LNCaP clone FGC (cell line): ENCODE data around the gene UNC5C.

ENCODE experiments used
- DNase-seq: peaks from one replicate; pipeline ENCODE4 v3.0.0-alpha.2; 2011; ENCODE audit warnings: low read depth
- H3K4me3 ChIP-seq: 2 replicates; pipeline ENCODE4 v1.5.1; 2011; ENCODE audit warnings: mild to moderate bottlenecking, low read depth, low read length, control low read depth
- CTCF ChIP-seq: IDR thresholded peaks from 2 replicates; pipeline ENCODE4 v1.5.1; 2012; ENCODE audit warnings: mild to moderate bottlenecking; ENCODE audit not compliant: control insufficient read depth, insufficient read depth; ENCODE audit errors: extremely low read depth

UNC5C gene

DNA sequence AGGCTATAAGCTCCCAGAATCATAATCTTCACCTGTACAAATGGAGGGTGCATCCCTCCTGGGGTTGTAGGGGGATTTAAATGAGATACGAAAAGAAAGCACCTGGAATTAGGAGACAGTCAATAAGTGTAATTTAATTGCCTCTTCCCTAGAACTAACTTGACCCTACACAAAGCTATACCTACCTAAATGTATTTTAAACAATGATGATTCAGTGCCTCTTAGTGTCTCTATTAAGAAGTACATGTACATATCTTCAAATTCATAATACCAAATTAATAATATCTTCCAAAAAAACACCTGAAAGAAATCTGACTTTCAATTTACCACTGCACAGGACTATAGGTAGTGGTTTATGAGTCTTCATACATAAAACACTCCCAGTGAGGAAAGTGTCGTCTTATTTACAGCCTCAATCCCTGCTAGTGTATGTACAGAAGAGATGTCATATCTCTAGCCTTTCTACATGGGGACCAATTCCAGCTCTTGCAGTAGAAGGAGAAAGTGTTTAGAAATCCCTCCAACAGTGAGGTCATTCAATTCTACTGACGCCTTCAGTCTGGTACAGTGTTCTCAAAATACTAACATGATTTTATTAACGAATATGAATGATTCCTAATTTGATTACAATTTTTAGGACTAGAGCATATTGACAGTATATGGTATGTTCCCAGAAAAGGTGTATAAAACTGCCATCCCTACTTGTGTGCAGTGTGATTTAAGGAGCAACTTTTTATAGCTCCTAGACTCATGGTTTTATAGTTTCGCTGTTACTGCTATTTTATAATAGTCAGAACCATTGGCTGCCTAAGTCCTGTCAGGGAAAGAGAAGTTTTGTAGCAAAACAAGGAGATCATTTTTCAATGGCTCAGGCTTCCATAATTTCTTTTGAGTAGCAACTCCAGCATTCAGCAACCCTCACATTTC is 282.7 kb downstream of the UNC5C start:
- TF ChIP-seq CTCF, result no peak
- H3K4me3 ChIP-seq, result no peak overlapping the region
- no peak for DNase-seq

DNA sequence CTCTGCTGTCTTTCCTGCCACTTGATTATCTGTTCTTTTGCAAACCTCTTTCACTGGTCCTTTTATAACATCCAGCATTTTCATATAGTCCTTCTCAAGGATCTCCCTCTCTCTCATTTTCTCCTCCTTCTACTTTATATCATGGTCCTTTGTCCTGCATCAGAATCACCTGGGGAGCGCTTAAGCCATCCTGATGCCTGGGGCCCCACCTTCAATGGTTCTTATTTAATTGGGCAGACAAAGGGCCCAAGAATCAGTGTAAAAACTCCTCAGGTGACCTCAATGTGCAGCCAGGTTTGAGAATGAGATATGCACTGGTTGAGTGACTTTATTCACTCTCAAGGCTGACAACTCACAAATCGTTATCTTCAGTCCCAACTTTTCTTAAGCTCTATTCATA is 283.9 kb downstream of the UNC5C start:
- TF ChIP-seq CTCF, result no peak
- no peak overlapping the region for H3K4me3 ChIP-seq
- DNase-seq, result no peak

GRCh38 chr4:95263960-95264359 is 284.8 kb downstream of the UNC5C start:
- H3K4me3 ChIP-seq, result no peak overlapping the region
- no peak for TF ChIP-seq CTCF
- no peak for DNase-seq

- no peak for TF ChIP-seq CTCF
- no peak overlapping the region for H3K4me3 ChIP-seq
- DNase-seq, result no peak
Observed at GRCh38 chr4:95263391-95263790, 285.4 kb downstream of the UNC5C start.

GRCh38 chr4:95256108-95256835 is 292.5 kb downstream of the UNC5C start:
- H3K4me3 ChIP-seq, result no peak overlapping the region
- no peak for DNase-seq
- no peak for TF ChIP-seq CTCF

- no peak overlapping the region for H3K4me3 ChIP-seq
- no peak for TF ChIP-seq CTCF
- DNase-seq, result no peak
Observed at GRCh38 chr4:95255396-95256107, 293.2 kb downstream of the UNC5C start.
